HEK293 (cell line): Measurements from ENCODE around the gene GMDS.

Experiments used
- HOXA7 ChIP-seq: sonication (generic); formaldehyde crosslinking; IDR thresholded peaks from 2 replicates; pipeline ENCODE4 v1.8.1; 2022; ENCODE audit warnings: missing genetic modification reagents, borderline replicate concordance
- ZNF423 ChIP-seq: fragments of 450-650 bp; formaldehyde crosslinking; IDR thresholded peaks from 2 replicates; pipeline ENCODE4 v1.5.1; 2016; ENCODE audit warnings: missing biosample characterization, missing genetic modification characterization
- TF ChIP-seq, protein P1 (sequence below): fragments of 450-650 bp; formaldehyde crosslinking; IDR thresholded peaks from 2 replicates; pipeline ENCODE4 v1.5.1; 2016; ENCODE audit warnings: missing biosample characterization, missing genetic modification characterization

- TF ChIP-seq ZNF423 (tag by site-specific recombination): peak; percentile 88
- no peak for TF ChIP-seq HOXA7 (CRISPR knock-in tag)
- TF ChIP-seq, protein P1, sequence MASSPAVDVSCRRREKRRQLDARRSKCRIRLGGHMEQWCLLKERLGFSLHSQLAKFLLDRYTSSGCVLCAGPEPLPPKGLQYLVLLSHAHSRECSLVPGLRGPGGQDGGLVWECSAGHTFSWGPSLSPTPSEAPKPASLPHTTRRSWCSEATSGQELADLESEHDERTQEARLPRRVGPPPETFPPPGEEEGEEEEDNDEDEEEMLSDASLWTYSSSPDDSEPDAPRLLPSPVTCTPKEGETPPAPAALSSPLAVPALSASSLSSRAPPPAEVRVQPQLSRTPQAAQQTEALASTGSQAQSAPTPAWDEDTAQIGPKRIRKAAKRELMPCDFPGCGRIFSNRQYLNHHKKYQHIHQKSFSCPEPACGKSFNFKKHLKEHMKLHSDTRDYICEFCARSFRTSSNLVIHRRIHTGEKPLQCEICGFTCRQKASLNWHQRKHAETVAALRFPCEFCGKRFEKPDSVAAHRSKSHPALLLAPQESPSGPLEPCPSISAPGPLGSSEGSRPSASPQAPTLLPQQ (tag by site-specific recombination): peak; percentile 72
Measured at GRCh38 chr6:1670711-1671462, 574.5 kb downstream of the GMDS start.
